ENCODE data around the gene UBE2L3. TPM values are rescaled to one million over a fixed set of nuclear protein-coding genes. Genes with fewer than 3 reads are reported as not detected.

UBE2L3 gene
- total and polyA plus RNA-seq, 10 of the 15 experiments (the other 5 are each of a cell fraction or from before 2014, with no cell fraction given): 55.7 to 168 (median 113) TPM

DNA sequence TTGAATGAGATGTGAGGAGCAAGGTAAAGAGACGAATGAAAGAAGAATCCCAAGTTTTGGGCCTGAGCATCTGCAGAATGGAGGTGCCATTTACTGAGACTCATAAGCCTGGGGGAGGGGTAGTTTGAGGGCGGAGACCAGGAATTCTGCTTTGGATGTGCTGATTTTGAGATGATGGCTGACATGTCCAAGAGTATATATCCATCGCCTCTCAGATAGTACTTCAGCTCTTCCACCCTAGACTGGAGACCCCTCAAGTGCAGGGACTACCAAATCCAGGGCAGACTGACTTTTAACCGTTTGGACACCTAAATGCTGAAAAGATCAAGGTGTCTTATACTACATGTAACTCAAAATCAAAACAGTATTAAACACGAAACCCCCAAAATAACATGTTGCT, 73.3 kb downstream of the UBE2L3 start (continued):
- TF ChIP-seq, protein P1, sequence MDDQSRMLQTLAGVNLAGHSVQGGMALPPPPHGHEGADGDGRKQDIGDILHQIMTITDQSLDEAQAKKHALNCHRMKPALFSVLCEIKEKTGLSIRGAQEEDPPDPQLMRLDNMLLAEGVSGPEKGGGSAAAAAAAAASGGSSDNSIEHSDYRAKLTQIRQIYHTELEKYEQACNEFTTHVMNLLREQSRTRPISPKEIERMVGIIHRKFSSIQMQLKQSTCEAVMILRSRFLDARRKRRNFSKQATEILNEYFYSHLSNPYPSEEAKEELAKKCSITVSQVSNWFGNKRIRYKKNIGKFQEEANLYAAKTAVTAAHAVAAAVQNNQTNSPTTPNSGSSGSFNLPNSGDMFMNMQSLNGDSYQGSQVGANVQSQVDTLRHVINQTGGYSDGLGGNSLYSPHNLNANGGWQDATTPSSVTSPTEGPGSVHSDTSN (IDR thresholded peaks at IDR 0.05; ENCODE audit: insufficient replicate concordance, low read depth, low read length): no peak
- TF ChIP-seq LARP7 (IDR thresholded peaks at IDR 0.05) (no peak), HCFC1 (IDR thresholded peaks at IDR 0.05; ENCODE audit: low read length) (no peak), TCF7 (IDR thresholded peaks at IDR 0.05; ENCODE audit: borderline replicate concordance) (no peak), ZNF384 (IDR thresholded peaks at IDR 0.05; ENCODE audit: borderline replicate concordance, low read depth, low read length) (no peak), JUND (IDR thresholded peaks at IDR 0.05; ENCODE audit: low read depth, low read length) (no peak), PML (IDR thresholded peaks at IDR 0.05; ENCODE audit: low read length) (no peak)
- TF ChIP-seq, protein P2, sequence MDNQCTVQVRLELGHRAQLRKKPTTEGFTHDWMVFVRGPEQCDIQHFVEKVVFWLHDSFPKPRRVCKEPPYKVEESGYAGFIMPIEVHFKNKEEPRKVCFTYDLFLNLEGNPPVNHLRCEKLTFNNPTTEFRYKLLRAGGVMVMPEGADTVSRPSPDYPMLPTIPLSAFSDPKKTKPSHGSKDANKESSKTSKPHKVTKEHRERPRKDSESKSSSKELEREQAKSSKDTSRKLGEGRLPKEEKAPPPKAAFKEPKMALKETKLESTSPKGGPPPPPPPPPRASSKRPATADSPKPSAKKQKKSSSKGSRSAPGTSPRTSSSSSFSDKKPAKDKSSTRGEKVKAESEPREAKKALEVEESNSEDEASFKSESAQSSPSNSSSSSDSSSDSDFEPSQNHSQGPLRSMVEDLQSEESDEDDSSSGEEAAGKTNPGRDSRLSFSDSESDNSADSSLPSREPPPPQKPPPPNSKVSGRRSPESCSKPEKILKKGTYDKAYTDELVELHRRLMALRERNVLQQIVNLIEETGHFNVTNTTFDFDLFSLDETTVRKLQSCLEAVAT (IDR thresholded peaks at IDR 0.05): no peak

DNA sequence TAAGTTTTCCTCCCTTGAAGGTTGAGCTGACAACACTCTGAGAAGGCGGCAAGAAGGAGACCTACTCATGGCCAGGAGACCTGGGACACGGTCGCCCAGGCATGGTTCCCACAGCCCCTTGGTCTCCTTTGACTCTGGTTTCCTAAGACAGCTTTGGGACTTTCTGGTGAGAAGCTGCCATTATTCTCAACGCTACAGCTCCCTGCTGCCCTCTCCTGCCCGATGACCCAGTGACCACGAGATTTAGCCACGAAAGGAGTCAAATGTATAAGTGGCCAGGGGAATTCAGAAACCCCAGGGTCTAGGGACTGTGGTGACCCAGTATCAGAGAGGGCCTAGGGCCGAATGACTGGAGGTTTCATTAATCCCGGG, 73.9 kb downstream of the UBE2L3 start:
- Histone ChIP-seq H2AFZ (ENCODE audit: control insufficient read depth, low read depth, low read length) (peak overlapping the region; percentile 95), H3K27me3 (replicated peaks in 1 of 2; ENCODE audit: control insufficient read depth in 2 of 2, insufficient read depth in 2 of 2, low read length in 1 of 2) (no peaks in the 10 kb centered on the region), H3K4me3 (peak overlapping the region; percentile 70), H3K9ac (ENCODE audit: control insufficient read depth, insufficient read depth, low read length) (peak overlapping the region; percentile 89), H3K36me3 (ENCODE audit: control insufficient read depth in 2 of 2, insufficient read depth in 2 of 2, low read length in 1 of 2) (peaks cover 0 to 6% of the 10 kb centered on the region in 2 experiments; a peak in 3 of 4 replicates), H4K20me1 (ENCODE audit: control insufficient read depth, insufficient read depth) (peaks cover 4% of the 10 kb centered on the region; the same call in 1 of the 2 replicates), H3K79me2 (ENCODE audit: control insufficient read depth, insufficient read depth, low read length) (peaks cover 24% of the 10 kb centered on the region), H3K27ac (ENCODE audit: control insufficient read depth, insufficient read depth) (peak overlapping the region; percentile 69), H3K9me3 (replicated peaks; ENCODE audit: control insufficient read depth, insufficient read depth, low read length) (no peaks in the 10 kb centered on the region), H3K4me1 (ENCODE audit: control insufficient read depth, insufficient read depth, low read length) (peaks cover 14% of the 10 kb centered on the region), H3K4me2 (ENCODE audit: control insufficient read depth, insufficient read depth) (peak overlapping the region; percentile 94)
- SMC1A ChIA-PET (ENCODE audit: uncharacterized antibody, unreplicated experiment): interaction anchor here (0.7 to 3.9 kb wide), 4 partner anchors 10 to 25 kb away, joined by 3 to 39 read pairs (median 6); partner anchors contain the start of genes PPIL2 and YDJC
- WGBS (ENCODE audit: insufficient coverage, insufficient replicate concordance, low lambda C conversion rate, missing lambda C conversion rate): 9% methylated on average over 9 of the region's 9 CpGs
- no peak for FAIRE-seq
- BruUV-seq (replicated peaks): TSS peak; percentile 95
- RAD21 ChIA-PET (ENCODE audit: unreplicated experiment): interaction anchor here (0.8 to 3.4 kb wide), 6 partner anchors 12 to 72 kb away, joined by 4 to 50 read pairs (median 8); partner anchors contain the start of gene YDJC
- TF ChIP-seq ZBTB33 (IDR thresholded peaks at IDR 0.05): no peak
- peak; percentile 39 for TF ChIP-seq HDAC6 (IDR thresholded peaks at IDR 0.05; ENCODE audit: unreplicated experiment)
- 0 out of 2 replicates have a peak, but pooled peaks have one; percentile 14 for TF ChIP-seq YY1 (IDR thresholded peaks at IDR 0.05; ENCODE audit: low read depth, low read length)
- TF ChIP-seq CTCF (IDR thresholded peaks at IDR 0.05 in 2 of 3, conservative IDR thresholded peaks at IDR 0.05 in 1 of 3; ENCODE audit: control insufficient read depth in 2 of 3, extremely low read depth in 1 of 3, insufficient read depth in 1 of 3, low read depth in 3 of 3, low read length in 3 of 3): peak in 1 of 3 experiments; percentile 31; a peak in 2 of 6 replicates
- peak; percentile 61; the same call in 1 of the 2 replicates for TF ChIP-seq RUNX3 (IDR thresholded peaks at IDR 0.05; ENCODE audit: low read length)
- POLR2A ChIA-PET: interaction anchor here (0.7 to 3.6 kb wide), 8 partner anchors 11 to 72 kb away, joined by 3 to 42 read pairs (median 4); partner anchors contain the start of gene YDJC
- ATAC-seq: peak; percentile 26
- intact Hi-C loops (cut with micrococcal nuclease; ENCODE audit: unreplicated experiment): loop anchor here (10.0 kb wide), 1 partner anchor 57 kb away; no protein-coding TSS in a partner anchor
- DNase-seq (ENCODE audit: low read depth, low spot score): no peak
- in situ Hi-C loops (cut with MboI): no loop called here
- CTCF ChIA-PET: interaction anchor here (0.7 to 5.6 kb wide), 8 partner anchors 10 to 75 kb away, joined by 3 to 106 read pairs (median 3); partner anchors contain the start of genes CCDC116 and YDJC
